ENCODE results near the gene GCH1.

DNA sequence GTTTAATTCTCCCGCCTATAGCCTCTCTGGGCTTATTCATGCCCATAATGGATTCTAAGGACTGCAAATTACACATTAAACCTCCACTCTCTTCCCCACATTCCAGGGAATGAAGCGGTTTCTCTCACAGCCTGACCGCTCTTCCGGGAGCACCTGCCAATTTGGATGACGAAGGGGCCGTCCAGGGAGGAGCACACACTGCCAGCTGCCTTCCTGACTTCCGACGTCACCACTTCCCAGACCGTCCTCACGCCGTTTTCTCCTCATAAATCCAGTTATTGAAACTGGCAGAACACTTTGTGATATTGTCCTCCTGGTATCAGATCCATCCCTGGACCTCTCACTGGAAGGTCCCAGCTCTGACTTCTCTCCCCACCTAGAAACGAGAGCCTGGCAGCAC is 87.6 kb downstream of the GCH1 start:
- no peak for TF ChIP-seq EZH2phosphoT487 (IDR thresholded peaks at IDR 0.05; ENCODE audit: low read depth)
- TF ChIP-seq, protein P1, sequence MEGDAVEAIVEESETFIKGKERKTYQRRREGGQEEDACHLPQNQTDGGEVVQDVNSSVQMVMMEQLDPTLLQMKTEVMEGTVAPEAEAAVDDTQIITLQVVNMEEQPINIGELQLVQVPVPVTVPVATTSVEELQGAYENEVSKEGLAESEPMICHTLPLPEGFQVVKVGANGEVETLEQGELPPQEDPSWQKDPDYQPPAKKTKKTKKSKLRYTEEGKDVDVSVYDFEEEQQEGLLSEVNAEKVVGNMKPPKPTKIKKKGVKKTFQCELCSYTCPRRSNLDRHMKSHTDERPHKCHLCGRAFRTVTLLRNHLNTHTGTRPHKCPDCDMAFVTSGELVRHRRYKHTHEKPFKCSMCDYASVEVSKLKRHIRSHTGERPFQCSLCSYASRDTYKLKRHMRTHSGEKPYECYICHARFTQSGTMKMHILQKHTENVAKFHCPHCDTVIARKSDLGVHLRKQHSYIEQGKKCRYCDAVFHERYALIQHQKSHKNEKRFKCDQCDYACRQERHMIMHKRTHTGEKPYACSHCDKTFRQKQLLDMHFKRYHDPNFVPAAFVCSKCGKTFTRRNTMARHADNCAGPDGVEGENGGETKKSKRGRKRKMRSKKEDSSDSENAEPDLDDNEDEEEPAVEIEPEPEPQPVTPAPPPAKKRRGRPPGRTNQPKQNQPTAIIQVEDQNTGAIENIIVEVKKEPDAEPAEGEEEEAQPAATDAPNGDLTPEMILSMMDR (IDR thresholded peaks at IDR 0.05; ENCODE audit: low read depth, low read length): no peak

Measured in OCI-LY3 (cell line).